HG03571 (cell line): Measurements from ENCODE around the gene TPRG1L.

Source experiments
- ATAC-seq: cut with Tn5 transposase; IDR thresholded peaks from one replicate; pipeline ENCODE4 v1.9.1; 2021; ENCODE audit not compliant: unreplicated experiment

TPRG1L gene

GRCh38 chr1:3593334-3593733 is 31.5 kb upstream of the TPRG1L start:
- ATAC-seq, result no peak

GRCh38 chr1:3593745-3594144 is 31.1 kb upstream of the TPRG1L start:
- no peak for ATAC-seq

- no peak for ATAC-seq
Observed at GRCh38 chr1:3594706-3595377, 30.0 kb upstream of the TPRG1L start.

GRCh38 chr1:3595949-3596348 is 28.9 kb upstream of the TPRG1L start:
- ATAC-seq, result no peak

GRCh38 chr1:3596663-3597598 is 27.9 kb upstream of the TPRG1L start:
- no peak for ATAC-seq

- ATAC-seq, result no peak
Observed at GRCh38 chr1:3597599-3597964, 27.2 kb upstream of the TPRG1L start.

- ATAC-seq, result no peak
Observed at GRCh38 chr1:3598051-3598491, 26.7 kb upstream of the TPRG1L start.

- no peak for ATAC-seq
Observed at GRCh38 chr1:3598522-3599285, 26.1 kb upstream of the TPRG1L start.

- ATAC-seq, result no peak
Observed at GRCh38 chr1:3599286-3599811, 25.5 kb upstream of the TPRG1L start.

GRCh38 chr1:3599816-3600215 is 25.0 kb upstream of the TPRG1L start:
- ATAC-seq, result no peak

GRCh38 chr1:3600354-3600753 is 24.5 kb upstream of the TPRG1L start:
- ATAC-seq, result no peak

GRCh38 chr1:3601743-3602142 is 23.1 kb upstream of the TPRG1L start:
- ATAC-seq, result no peak

- no peak for ATAC-seq
Observed at GRCh38 chr1:3602375-3602774, 22.4 kb upstream of the TPRG1L start.

GRCh38 chr1:3603156-3603555 is 21.7 kb upstream of the TPRG1L start:
- ATAC-seq, result no peak

- ATAC-seq, result no peak
Observed at GRCh38 chr1:3603571-3604467, 21.0 kb upstream of the TPRG1L start.

GRCh38 chr1:3604468-3604974 is 20.3 kb upstream of the TPRG1L start:
- no peak for ATAC-seq

GRCh38 chr1:3604997-3605823 is 19.6 kb upstream of the TPRG1L start:
- no peak for ATAC-seq

- ATAC-seq, result no peak
Observed at GRCh38 chr1:3606779-3607702, 17.8 kb upstream of the TPRG1L start.
